GM12878 (cell line): ENCODE measurements around the gene DMWD. TPM values are rescaled to one million over a fixed set of nuclear protein-coding genes. Genes with fewer than 3 reads are reported as not detected.

Source experiments
- ATAC-seq: fragments of 200-7000 bp; cut with Tn5 transposase; 3 replicates; pipeline ENCODE4 v1.9.1; 2020; ENCODE audit warnings: mild to moderate bottlenecking, moderate library complexity
- BruUV-seq: library from RNA; stranded (reverse); fragments of 400-500 nt; replicated peaks from 2 replicates; lab custom pipeline; 2021; lab: Mats Ljungman, UMichigan
- CTCF ChIA-PET: fragments of 300-600 bp; sonication (Branson Sonifier 250); formaldehyde crosslinking; extraction: SDS; loops from one replicate; lab custom pipeline; 2021; ENCODE audit warnings: inconsistent platforms; lab: Yijun Ruan, JAX
- POLR2A ChIA-PET: fragments of 350-600 bp; formaldehyde crosslinking; extraction: SDS; loops from one replicate; lab custom pipeline; 2021; ENCODE audit warnings: inconsistent platforms; lab: Charles Lee
- RAD21 ChIA-PET: fragments of 300-600 bp; sonication (Branson Sonifier 250); formaldehyde crosslinking; loops from one replicate; lab custom pipeline; 2023; ENCODE audit warnings: antibody characterized with exemption; ENCODE audit not compliant: unreplicated experiment; lab: Charles Lee
- SMC1A ChIA-PET: fragments of 300-600 bp; sonication (Branson Sonifier 250); formaldehyde crosslinking; loops from one replicate; lab custom pipeline; 2023; ENCODE audit not compliant: unreplicated experiment, uncharacterized antibody; lab: Charles Lee
- DNase-seq: peaks from one replicate; pipeline ENCODE4 v3.0.0-alpha.2; 2011; ENCODE audit warnings: low read depth, low spot score
- FAIRE-seq: peaks from 3 replicates; lab custom pipeline; 2011; peaks lifted over from hg19 to GRCh38; lab: Jason Lieb, UNC
- H2AFZ ChIP-seq: 2 replicates; pipeline ENCODE4 v1.6.0; 2011; ENCODE audit warnings: low read depth, low read length, control low read depth; ENCODE audit not compliant: control insufficient read depth
- H3K27ac ChIP-seq: 2 replicates; pipeline ENCODE4 v1.5.1; 2011; ENCODE audit warnings: control low read depth; ENCODE audit not compliant: control insufficient read depth, insufficient read depth
- H3K27me3 ChIP-seq, 2 experiments: replicated peaks in 1 of 2; 2 replicates each; pipeline versions ENCODE4 v1.6.0 to v1.6.1; 2011; ENCODE audit warnings: low read length in 1 of 2; ENCODE audit not compliant: control insufficient read depth in 2 of 2, insufficient read depth in 2 of 2
- H3K36me3 ChIP-seq, 2 experiments: 2 replicates each; pipeline ENCODE4 v1.5.1; 2011; ENCODE audit warnings: low read length in 1 of 2; ENCODE audit not compliant: control insufficient read depth in 2 of 2, insufficient read depth in 2 of 2
- H3K4me1 ChIP-seq: 2 replicates; pipeline ENCODE4 v1.6.1; 2011; ENCODE audit warnings: mild to moderate bottlenecking, low read length, moderate library complexity, mixed read lengths; ENCODE audit not compliant: control insufficient read depth, insufficient read depth
- H3K4me2 ChIP-seq: 2 replicates; pipeline ENCODE4 v1.6.0; 2011; ENCODE audit warnings: control low read depth; ENCODE audit not compliant: control insufficient read depth, insufficient read depth
- H3K4me3 ChIP-seq: fragments of 200-600 bp; sonication (generic); 2 replicates; pipeline ENCODE4 v1.5.1; 2016
- H3K79me2 ChIP-seq: 2 replicates; pipeline ENCODE4 v1.6.0; 2011; ENCODE audit warnings: low read length; ENCODE audit not compliant: control insufficient read depth, insufficient read depth
- H3K9ac ChIP-seq: 2 replicates; pipeline ENCODE4 v1.8.0; 2011; ENCODE audit warnings: low read length, control low read depth, mixed read lengths; ENCODE audit not compliant: control insufficient read depth, insufficient read depth
- H3K9me3 ChIP-seq: replicated peaks from 3 replicates; pipeline ENCODE4 v1.5.1; 2011; ENCODE audit warnings: mild to moderate bottlenecking, low read length; ENCODE audit not compliant: control insufficient read depth, insufficient read depth
- H4K20me1 ChIP-seq: 2 replicates; pipeline ENCODE4 v1.6.0; 2011; ENCODE audit not compliant: control insufficient read depth, insufficient read depth
- IKZF1 ChIP-seq: fragments of 450-650 bp; conservative IDR thresholded peaks from 2 replicates; pipeline ENCODE4 v1.6.1; 2017; ENCODE audit warnings: antibody characterized with exemption, mild to moderate bottlenecking
- KAT2A ChIP-seq: conservative IDR thresholded peaks from 2 replicates; pipeline ENCODE4 v1.6.1; 2011; ENCODE audit warnings: low read depth, low read length; ENCODE audit not compliant: control insufficient read depth
- MTA2 ChIP-seq: fragments of 450-650 bp; IDR thresholded peaks from 2 replicates; pipeline ENCODE4 v1.6.1; 2016; ENCODE audit warnings: low read depth, mild to moderate bottlenecking, moderate library complexity
- POLR2AphosphoS2 ChIP-seq: IDR thresholded peaks from 2 replicates; pipeline ENCODE4 v1.6.1; 2011; ENCODE audit warnings: low read depth, mild to moderate bottlenecking, low read length, improper control_type of control experiment, moderate library complexity
- REST ChIP-seq: IDR thresholded peaks from 2 replicates; pipeline ENCODE4 v1.6.1; 2012; ENCODE audit warnings: mild to moderate bottlenecking, low read depth, low read length
- ZNF274 ChIP-seq: IDR thresholded peaks from one replicate; pipeline ENCODE4 v1.8.0; 2011; ENCODE audit not compliant: insufficient read length, insufficient read depth
- WGBS: methylation state at CpG from one replicate; pipeline ENCODE4 v1.1.6; 2016; ENCODE audit warnings: low lambda C conversion rate; ENCODE audit not compliant: insufficient replicate concordance, insufficient coverage; ENCODE audit errors: missing lambda C conversion rate; 5-methylcytosine and 5-hydroxymethylcytosine counted together
- in situ Hi-C: fragments of 300-500 bp; cut with MboI; formaldehyde crosslinking; loops from 9 replicates; pipeline ENCODE4 v1.14.3; 2018; ENCODE audit warnings: mixed read lengths
- intact Hi-C: fragments of 100-400 bp; cut with micrococcal nuclease; formaldehyde crosslinking; loops from one replicate; pipeline ENCODE4 v1.14.2; 2022; ENCODE audit not compliant: unreplicated experiment
- polyA plus RNA-seq, 11 experiments: library from polyadenylated mRNA; depleted of rRNA in 4 of 11; unstranded in 6 of 11; stranded (reverse) in 5 of 11; fragments of >200 nt; fragmentation: Nextera tagmentation in 4 of 11; fragmentation: Illumina TruSeq in 1 of 11; extraction: Ambion mirVana in 4 of 11; extraction: Trizol in 1 of 11; gene quantifications; 1 replicate in 1 of 11; 2 replicates in 10 of 11; pipeline versions ENCODE4 v1.2.1 to v1.2.3, GENCODE V29; 2011 to 2016; ENCODE audit warnings: inconsistent platforms in 2 of 11, missing spikeins in 2 of 11, low read depth in 1 of 11
- total RNA-seq, 4 experiments: library from RNA; depleted of rRNA in 3 of 4; stranded (reverse); fragments of >200 nt in 3 of 4; fragmentation: Illumina TruSeq in 1 of 4; extraction: Trizol in 1 of 4; gene quantifications; 2 replicates each; pipeline versions ENCODE4 v1.2.1 to v1.2.3, GENCODE V29; 2013 to 2021
- TF ChIP-seq, protein P1 (sequence below): fragments of 450-650 bp; conservative IDR thresholded peaks from 2 replicates; pipeline ENCODE4 v1.6.1; 2017; ENCODE audit warnings: mild to moderate bottlenecking, moderate library complexity
- TF ChIP-seq, protein P2 (sequence below): fragments of 450-650 bp; IDR thresholded peaks from 2 replicates; pipeline ENCODE4 v1.6.1; 2017; ENCODE audit warnings: mild to moderate bottlenecking, moderate library complexity

Gene DMWD
- total and polyA plus RNA-seq, 10 of the 15 experiments (the other 5 are each of a cell fraction or from before 2014, with no cell fraction given): 3.5 to 56.0 (median 11.6) TPM

DNA sequence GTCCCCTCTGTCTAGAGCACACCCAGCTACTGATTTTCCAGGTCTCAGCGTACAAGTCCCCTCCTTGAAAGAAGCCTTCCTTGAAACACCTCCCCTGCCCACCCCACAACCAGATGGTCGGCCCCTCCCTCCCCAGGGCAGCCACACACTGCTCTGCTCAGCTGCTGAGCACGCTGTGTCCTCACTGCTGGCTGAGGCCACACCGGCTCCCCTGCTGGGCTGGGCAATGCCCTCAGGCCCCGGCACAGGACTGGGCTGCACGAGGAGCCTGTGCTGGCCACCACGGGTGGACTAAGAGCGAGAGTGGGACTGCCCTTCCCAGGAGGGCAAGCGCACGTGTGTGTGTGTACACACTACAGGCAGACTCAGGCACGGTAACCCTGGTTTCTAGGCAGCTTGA is 34.3 kb upstream of the DMWD start (continued):
- TF ChIP-seq REST: no peak
- no peak for TF ChIP-seq IKZF1
- TF ChIP-seq, all 136 proteins: peak for 0

GRCh38 chr19:45825917-45826893 is 33.6 kb upstream of the DMWD start:
- H3K9me3 ChIP-seq: no peaks in the 10 kb centered on the region
- RAD21 ChIA-PET: no interaction called here
- POLR2A ChIA-PET: no interaction called here
- no peak overlapping the region for H3K4me3 ChIP-seq
- peaks cover 23 to 57% of the 10 kb centered on the region in 2 experiments for H3K36me3 ChIP-seq
- ATAC-seq (no peak), DNase-seq (no peak), FAIRE-seq (no peak)
- no peaks in the 10 kb centered on the region for H3K27me3 ChIP-seq
- no peak overlapping the region for H3K27ac ChIP-seq
- no peak overlapping the region for H3K9ac ChIP-seq
- H2AFZ ChIP-seq: no peak overlapping the region
- CTCF ChIA-PET: interaction anchor here (0.8 kb wide), 1 partner anchor 10 kb away, joined by 3 read pairs; no protein-coding TSS in a partner anchor
- no TSS peak for BruUV-seq
- no peaks in the 10 kb centered on the region for H3K79me2 ChIP-seq
- no peaks in the 10 kb centered on the region; the same call in 1 of the 2 replicates for H3K4me1 ChIP-seq
- H3K4me2 ChIP-seq: no peak overlapping the region
- WGBS: 90% methylated on average over 21 of the region's 22 CpGs
- intact Hi-C loops (no loop called here), in situ Hi-C loops (no loop called here)
- H4K20me1 ChIP-seq: no peaks in the 10 kb centered on the region
- SMC1A ChIA-PET: no interaction called here
- TF ChIP-seq, protein P1, sequence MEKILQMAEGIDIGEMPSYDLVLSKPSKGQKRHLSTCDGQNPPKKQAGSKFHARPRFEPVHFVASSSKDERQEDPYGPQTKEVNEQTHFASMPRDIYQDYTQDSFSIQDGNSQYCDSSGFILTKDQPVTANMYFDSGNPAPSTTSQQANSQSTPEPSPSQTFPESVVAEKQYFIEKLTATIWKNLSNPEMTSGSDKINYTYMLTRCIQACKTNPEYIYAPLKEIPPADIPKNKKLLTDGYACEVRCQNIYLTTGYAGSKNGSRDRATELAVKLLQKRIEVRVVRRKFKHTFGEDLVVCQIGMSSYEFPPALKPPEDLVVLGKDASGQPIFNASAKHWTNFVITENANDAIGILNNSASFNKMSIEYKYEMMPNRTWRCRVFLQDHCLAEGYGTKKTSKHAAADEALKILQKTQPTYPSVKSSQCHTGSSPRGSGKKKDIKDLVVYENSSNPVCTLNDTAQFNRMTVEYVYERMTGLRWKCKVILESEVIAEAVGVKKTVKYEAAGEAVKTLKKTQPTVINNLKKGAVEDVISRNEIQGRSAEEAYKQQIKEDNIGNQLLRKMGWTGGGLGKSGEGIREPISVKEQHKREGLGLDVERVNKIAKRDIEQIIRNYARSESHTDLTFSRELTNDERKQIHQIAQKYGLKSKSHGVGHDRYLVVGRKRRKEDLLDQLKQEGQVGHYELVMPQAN: no peak
- TF ChIP-seq MTA2 (no peak), KAT2A (no peak), POLR2AphosphoS2 (no peak), ZNF274 (no peak)
- TF ChIP-seq, protein P2, sequence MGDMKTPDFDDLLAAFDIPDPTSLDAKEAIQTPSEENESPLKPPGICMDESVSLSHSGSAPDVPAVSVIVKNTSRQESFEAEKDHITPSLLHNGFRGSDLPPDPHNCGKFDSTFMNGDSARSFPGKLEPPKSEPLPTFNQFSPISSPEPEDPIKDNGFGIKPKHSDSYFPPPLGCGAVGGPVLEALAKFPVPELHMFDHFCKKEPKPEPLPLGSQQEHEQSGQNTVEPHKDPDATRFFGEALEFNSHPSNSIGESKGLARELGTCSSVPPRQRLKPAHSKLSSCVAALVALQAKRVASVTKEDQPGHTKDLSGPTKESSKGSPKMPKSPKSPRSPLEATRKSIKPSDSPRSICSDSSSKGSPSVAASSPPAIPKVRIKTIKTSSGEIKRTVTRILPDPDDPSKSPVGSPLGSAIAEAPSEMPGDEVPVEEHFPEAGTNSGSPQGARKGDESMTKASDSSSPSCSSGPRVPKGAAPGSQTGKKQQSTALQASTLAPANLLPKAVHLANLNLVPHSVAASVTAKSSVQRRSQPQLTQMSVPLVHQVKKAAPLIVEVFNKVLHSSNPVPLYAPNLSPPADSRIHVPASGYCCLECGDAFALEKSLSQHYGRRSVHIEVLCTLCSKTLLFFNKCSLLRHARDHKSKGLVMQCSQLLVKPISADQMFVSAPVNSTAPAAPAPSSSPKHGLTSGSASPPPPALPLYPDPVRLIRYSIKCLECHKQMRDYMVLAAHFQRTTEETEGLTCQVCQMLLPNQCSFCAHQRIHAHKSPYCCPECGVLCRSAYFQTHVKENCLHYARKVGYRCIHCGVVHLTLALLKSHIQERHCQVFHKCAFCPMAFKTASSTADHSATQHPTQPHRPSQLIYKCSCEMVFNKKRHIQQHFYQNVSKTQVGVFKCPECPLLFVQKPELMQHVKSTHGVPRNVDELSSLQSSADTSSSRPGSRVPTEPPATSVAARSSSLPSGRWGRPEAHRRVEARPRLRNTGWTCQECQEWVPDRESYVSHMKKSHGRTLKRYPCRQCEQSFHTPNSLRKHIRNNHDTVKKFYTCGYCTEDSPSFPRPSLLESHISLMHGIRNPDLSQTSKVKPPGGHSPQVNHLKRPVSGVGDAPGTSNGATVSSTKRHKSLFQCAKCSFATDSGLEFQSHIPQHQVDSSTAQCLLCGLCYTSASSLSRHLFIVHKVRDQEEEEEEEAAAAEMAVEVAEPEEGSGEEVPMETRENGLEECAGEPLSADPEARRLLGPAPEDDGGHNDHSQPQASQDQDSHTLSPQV: no peak
